SU-DHL-6 (cell line): ENCODE data around the gene ARAP1.

Experiments
- H2AFZ ChIP-seq: fragments of 200-600 bp; sonication (generic); 2 replicates; pipeline ENCODE4 v1.6.1; 2014; ENCODE audit warnings: low read depth, mild to moderate bottlenecking, moderate library complexity, mixed read lengths, antibody characterized with exemption, low read length; ENCODE audit not compliant: severe bottlenecking
- H3F3A ChIP-seq: fragments of 200-600 bp; shearing (Covaris generic); 2 replicates; pipeline ENCODE4 v1.6.0; 2016; ENCODE audit warnings: antibody characterized with exemption, mild to moderate bottlenecking; ENCODE audit not compliant: insufficient read depth
- H3K27ac ChIP-seq: fragments of 200-600 bp; sonication (generic); 2 replicates; pipeline ENCODE4 v1.5.1; 2016; ENCODE audit warnings: low read depth, mild to moderate bottlenecking, low read length, moderate library complexity, mixed read lengths
- H3K27me3 ChIP-seq: fragments of 200-600 bp; sonication (generic), shearing (Covaris generic); 2 replicates; pipeline ENCODE4 v1.6.0; 2014; ENCODE audit warnings: mild to moderate bottlenecking, low read length
- H3K36me3 ChIP-seq: fragments of 200-600 bp; sonication (generic); 2 replicates; pipeline ENCODE4 v1.6.1; 2014; ENCODE audit warnings: mild to moderate bottlenecking, low read length, mixed read lengths
- H3K4me2 ChIP-seq: fragments of 300-600, 200-600 bp; shearing (Covaris generic), sonication (generic); 2 replicates; pipeline ENCODE4 v1.6.0; 2014; ENCODE audit warnings: low read length, low read depth, mild to moderate bottlenecking; ENCODE audit not compliant: poor library complexity, severe bottlenecking
- H3K4me3 ChIP-seq: fragments of 200-600 bp; sonication (generic); 2 replicates; pipeline ENCODE4 v1.5.1; 2014; ENCODE audit warnings: antibody characterized with exemption, low read length, mild to moderate bottlenecking, mixed read lengths; ENCODE audit not compliant: insufficient read depth, poor library complexity, severe bottlenecking
- H3K79me2 ChIP-seq: fragments of 200-600 bp; sonication (generic); 2 replicates; pipeline ENCODE4 v1.6.1; 2014; ENCODE audit warnings: mild to moderate bottlenecking, low read length, moderate library complexity; ENCODE audit not compliant: insufficient read depth
- H3K9ac ChIP-seq: fragments of 200-600 bp; sonication (generic); 2 replicates; pipeline ENCODE4 v1.7.0; 2014; ENCODE audit warnings: mild to moderate bottlenecking, low read length
- H3K9me2 ChIP-seq: fragments of 200-600 bp; sonication (generic); replicated peaks from 2 replicates; pipeline ENCODE4 v1.6.1; 2014; ENCODE audit warnings: low read length; ENCODE audit not compliant: insufficient read depth
- H3K9me3 ChIP-seq: fragments of 200-600 bp; sonication (generic); 2 replicates; pipeline ENCODE4 v1.6.1; 2014; ENCODE audit warnings: low read length, mixed read lengths; ENCODE audit not compliant: insufficient read depth
- H4K20me1 ChIP-seq: fragments of 200-600 bp; sonication (generic); 2 replicates; pipeline ENCODE4 v1.6.1; 2014; ENCODE audit warnings: low read depth, mild to moderate bottlenecking, antibody characterized with exemption, low read length, moderate library complexity, mixed read lengths
- EZH2phosphoT487 ChIP-seq: fragments of 200-600 bp; sonication (generic), shearing (Covaris generic); conservative IDR thresholded peaks from 2 replicates; pipeline ENCODE4 v1.6.1; 2018; ENCODE audit warnings: mild to moderate bottlenecking, antibody characterized with exemption, low read length, moderate library complexity, mixed read lengths
- TF ChIP-seq, protein P1 (sequence below): fragments of 200-600 bp; sonication (generic); IDR thresholded peaks from one replicate; pipeline ENCODE4 v1.5.1; 2017; ENCODE audit warnings: antibody characterized with exemption, mild to moderate bottlenecking, low read length, moderate library complexity; ENCODE audit not compliant: insufficient read depth, poor library complexity, severe bottlenecking

Gene ARAP1

GRCh38 chr11:72730737-72731136 lies 21.5 kb downstream of the ARAP1 start:
- Histone ChIP-seq H4K20me1 (no peaks in the 10 kb centered on the region), H3K27ac (no peak overlapping the region), H3K36me3 (no peaks in the 10 kb centered on the region), H3K4me3 (no peak overlapping the region), H3K4me2 (no peak overlapping the region), H3K9me2 (no peaks in the 10 kb centered on the region), H3K27me3 (no peaks in the 10 kb centered on the region), H3K9me3 (no peaks in the 10 kb centered on the region), H2AFZ (no peak overlapping the region), H3F3A (no peaks in the 10 kb centered on the region), H3K9ac (no peak overlapping the region), H3K79me2 (no peaks in the 10 kb centered on the region)
- TF ChIP-seq, protein P1, sequence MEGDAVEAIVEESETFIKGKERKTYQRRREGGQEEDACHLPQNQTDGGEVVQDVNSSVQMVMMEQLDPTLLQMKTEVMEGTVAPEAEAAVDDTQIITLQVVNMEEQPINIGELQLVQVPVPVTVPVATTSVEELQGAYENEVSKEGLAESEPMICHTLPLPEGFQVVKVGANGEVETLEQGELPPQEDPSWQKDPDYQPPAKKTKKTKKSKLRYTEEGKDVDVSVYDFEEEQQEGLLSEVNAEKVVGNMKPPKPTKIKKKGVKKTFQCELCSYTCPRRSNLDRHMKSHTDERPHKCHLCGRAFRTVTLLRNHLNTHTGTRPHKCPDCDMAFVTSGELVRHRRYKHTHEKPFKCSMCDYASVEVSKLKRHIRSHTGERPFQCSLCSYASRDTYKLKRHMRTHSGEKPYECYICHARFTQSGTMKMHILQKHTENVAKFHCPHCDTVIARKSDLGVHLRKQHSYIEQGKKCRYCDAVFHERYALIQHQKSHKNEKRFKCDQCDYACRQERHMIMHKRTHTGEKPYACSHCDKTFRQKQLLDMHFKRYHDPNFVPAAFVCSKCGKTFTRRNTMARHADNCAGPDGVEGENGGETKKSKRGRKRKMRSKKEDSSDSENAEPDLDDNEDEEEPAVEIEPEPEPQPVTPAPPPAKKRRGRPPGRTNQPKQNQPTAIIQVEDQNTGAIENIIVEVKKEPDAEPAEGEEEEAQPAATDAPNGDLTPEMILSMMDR: no peak
- no peak for TF ChIP-seq EZH2phosphoT487

DNA sequence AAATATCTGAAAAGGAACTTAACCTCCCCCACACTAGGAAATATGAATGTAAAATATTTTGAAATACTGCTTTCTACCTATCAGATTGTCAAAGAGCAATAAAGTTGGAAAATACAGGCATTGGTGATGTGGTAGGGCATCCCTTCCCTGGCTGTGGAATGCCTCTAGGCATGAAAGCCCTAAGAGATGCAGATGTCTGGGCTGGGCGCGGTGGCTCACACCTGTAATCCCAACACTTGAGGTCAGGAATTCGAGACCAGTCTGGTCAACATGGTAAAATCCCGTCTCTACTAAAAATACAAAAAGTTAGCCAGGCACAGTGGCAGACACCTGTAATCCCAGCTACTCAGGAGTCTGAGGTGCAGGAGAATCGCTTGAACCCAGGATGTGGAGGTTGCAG lies 22.0 kb downstream of the ARAP1 start:
- H3K4me3 ChIP-seq: no peak overlapping the region
- no peak overlapping the region for H3K9ac ChIP-seq
- H2AFZ ChIP-seq: no peak overlapping the region
- H4K20me1 ChIP-seq: no peaks in the 10 kb centered on the region
- no peak overlapping the region for H3K4me2 ChIP-seq
- no peaks in the 10 kb centered on the region for H3K27me3 ChIP-seq
- H3K79me2 ChIP-seq: no peaks in the 10 kb centered on the region
- no peaks in the 10 kb centered on the region for H3K36me3 ChIP-seq
- H3K9me3 ChIP-seq: no peaks in the 10 kb centered on the region
- H3K27ac ChIP-seq: no peak overlapping the region
- TF ChIP-seq, protein P1: no peak
- TF ChIP-seq EZH2phosphoT487: no peak
- no peaks in the 10 kb centered on the region for H3F3A ChIP-seq
- H3K9me2 ChIP-seq: no peaks in the 10 kb centered on the region

GRCh38 chr11:72727521-72727920 lies 24.7 kb downstream of the ARAP1 start:
- no peak overlapping the region for H2AFZ ChIP-seq
- H3F3A ChIP-seq: no peaks in the 10 kb centered on the region
- H3K36me3 ChIP-seq: no peaks in the 10 kb centered on the region
- H3K27ac ChIP-seq: no peak overlapping the region
- H3K9me3 ChIP-seq: no peaks in the 10 kb centered on the region
- no peaks in the 10 kb centered on the region for H4K20me1 ChIP-seq
- no peak overlapping the region for H3K4me3 ChIP-seq
- H3K9ac ChIP-seq: no peak overlapping the region
- no peaks in the 10 kb centered on the region for H3K27me3 ChIP-seq
- no peak overlapping the region for H3K4me2 ChIP-seq
- no peaks in the 10 kb centered on the region for H3K9me2 ChIP-seq
- TF ChIP-seq, protein P1: no peak
- TF ChIP-seq EZH2phosphoT487: no peak
- H3K79me2 ChIP-seq: no peaks in the 10 kb centered on the region
